ENCODE data around the gene STAG2. TPM values are rescaled to one million over a fixed set of nuclear protein-coding genes. Genes with fewer than 3 reads are reported as not detected.
A peak's percentile ranks its signal among the peaks of the same experiment; 100 is the strongest.

The STAG2 gene
- total and polyA plus RNA-seq, 2 of the 13 experiments (the other 11 are each of a cell fraction or from before 2014, with no cell fraction given) = 21.0 to 50.8 TPM

GRCh38 chrX:123962006-123962467, 531 bp downstream of the STAG2 start (continued):
- no peak for TF ChIP-seq ZNF800 (CRISPR knock-in tag; IDR thresholded peaks at IDR 0.05)
- TF ChIP-seq MAFG (CRISPR knock-in tag; IDR thresholded peaks at IDR 0.05) = no peak
- TF ChIP-seq SRY (CRISPR knock-in tag; IDR thresholded peaks at IDR 0.05) = no peak
- TF ChIP-seq ZBTB7B (CRISPR knock-in tag; IDR thresholded peaks at IDR 0.05) = 0 out of 2 replicates have a peak, but pooled peaks have one; percentile 10
- TF ChIP-seq MXD1 (CRISPR knock-in tag; IDR thresholded peaks at IDR 0.05) = no peak
- TF ChIP-seq KAT8 (CRISPR knock-in tag; IDR thresholded peaks at IDR 0.05) = no peak
- peak; percentile 16; the same call in 1 of the 2 replicates for TF ChIP-seq TFDP1 (CRISPR knock-in tag; IDR thresholded peaks at IDR 0.05; ENCODE audit: borderline replicate concordance)
- TF ChIP-seq PLSCR1 (CRISPR knock-in tag; IDR thresholded peaks at IDR 0.05; ENCODE audit: borderline replicate concordance) = no peak
- no peak for TF ChIP-seq MLXIP (CRISPR knock-in tag; IDR thresholded peaks at IDR 0.05; ENCODE audit: borderline replicate concordance)
- TF ChIP-seq ZNF230 (CRISPR knock-in tag; IDR thresholded peaks at IDR 0.05) = no peak
- TF ChIP-seq TFDP2 (CRISPR knock-in tag; IDR thresholded peaks at IDR 0.05) = no peak
- TF ChIP-seq FOXP1 (IDR thresholded peaks at IDR 0.05) = no peak
- TF ChIP-seq FOXP1 (CRISPR knock-in tag; IDR thresholded peaks at IDR 0.05) = no peak
- no peak for TF ChIP-seq ZMYM2 (CRISPR knock-in tag; IDR thresholded peaks at IDR 0.05)
- TF ChIP-seq RBFOX2 (IDR thresholded peaks at IDR 0.05; ENCODE audit: low read depth, low read length) = peak; percentile 28; the same call in 1 of the 2 replicates
- TF ChIP-seq ZNF264 (CRISPR knock-in tag; IDR thresholded peaks at IDR 0.05) = no peak
- TF ChIP-seq AFF4 (CRISPR knock-in tag; IDR thresholded peaks at IDR 0.05) = no peak
- no peak for TF ChIP-seq NCOA1 (CRISPR knock-in tag; IDR thresholded peaks at IDR 0.05)

Measured in HepG2 (cell line).